Activated CD4-positive, alpha-beta T cell treated with anti-CD3 and anti-CD28 coated beads for 36 hours (primary cell): ENCODE data around the gene PIK3CG. TPM values are rescaled to one million over a fixed set of nuclear protein-coding genes. Genes with fewer than 3 reads are reported as not detected.
A peak's percentile ranks its signal among the peaks of the same experiment; 100 is the strongest.
"Not testable (repeated sequence)": the region's sequence is repeated elsewhere in the genome, so short reads cannot be mapped to it uniquely, and the experiment has no call there.

Experiments
- ATAC-seq: fragments of 200-7000 bp; cut with Tn5 transposase; one replicate; pipeline ENCODE4 v1.10.0; 2021; ENCODE audit warnings: mild to moderate bottlenecking, moderate library complexity
- CTCF ChIA-PET: fragments of 350-600 bp; sonication (Branson Sonifier 250); formaldehyde crosslinking; loops from one replicate; lab custom pipeline; 2021; ENCODE audit warnings: antibody characterized with exemption; lab: Charles Lee
- POLR2A ChIA-PET: fragments of 350-600 bp; sonication (Branson Sonifier 250); formaldehyde crosslinking; loops from one replicate; lab custom pipeline; 2021; ENCODE audit warnings: antibody characterized with exemption, inconsistent platforms; lab: Charles Lee
- DNase-seq: peaks from one replicate; pipeline ENCODE4 v3.0.0-alpha.2; 2020
- H3K27ac Mint-ChIP-seq: one replicate; pipeline ENCODE4 v1.8.0; 2021; ENCODE audit warnings: mixed read lengths
- H3K27me3 Mint-ChIP-seq: one replicate; pipeline ENCODE4 v1.8.0; 2021; ENCODE audit warnings: mixed read lengths
- H3K36me3 Mint-ChIP-seq: one replicate; pipeline ENCODE4 v1.8.0; 2021; ENCODE audit warnings: low read depth, mixed read lengths
- H3K4me1 Mint-ChIP-seq: one replicate; pipeline ENCODE4 v1.8.0; 2021; ENCODE audit warnings: mixed read lengths
- H3K4me3 Mint-ChIP-seq: one replicate; pipeline ENCODE4 v1.8.0; 2021; ENCODE audit warnings: mild to moderate bottlenecking, moderate library complexity, mixed read lengths
- H3K9me3 Mint-ChIP-seq: one replicate; pipeline ENCODE4 v1.8.0; 2021; ENCODE audit warnings: low read depth, mixed read lengths
- intact Hi-C, 2 experiments: fragments of 100-400 bp; cut with DNase I in 1 of 2; cut with micrococcal nuclease in 1 of 2; formaldehyde crosslinking; loops; one replicate each; pipeline versions ENCODE4 v1.14.2 to v1.15.1; 2022 to 2024; cut with DNase I, micrococcal nuclease
- total RNA-seq, 2 experiments: library from RNA; stranded (reverse); gene quantifications; one replicate each; pipeline ENCODE4 v1.2.3, GENCODE V29; 2021

PIK3CG gene
- total RNA-seq, 2 experiments from 2014 or later = 9.9 to 14.3 TPM

GRCh38 chr7:106938803-106939202 is 73.7 kb downstream of the PIK3CG start:
- Mint-ChIP-seq H3K36me3 (no peaks in the 10 kb centered on the region), H3K4me1 (no peaks in the 10 kb centered on the region), H3K27ac (no peak overlapping the region), H3K4me3 (no peak overlapping the region), H3K9me3 (no peaks in the 10 kb centered on the region), H3K27me3 (no peaks in the 10 kb centered on the region)
- intact Hi-C loops = loop anchor here in 1 of 2 experiments (10.0 kb wide), 1 partner anchor 56 kb away; no protein-coding TSS in a partner anchor
- ChIA-PET CTCF (no interaction called here), POLR2A (no interaction called here)
- DNase-seq (no peak), ATAC-seq (no peak)

GRCh38 chr7:106944035-106944665 is 79.1 kb downstream of the PIK3CG start:
- no peaks in the 10 kb centered on the region for H3K27me3 Mint-ChIP-seq
- intact Hi-C loops = loop anchor here in 1 of 2 experiments (10.0 kb wide), 1 partner anchor 781 kb away; no protein-coding TSS in a partner anchor
- H3K27ac Mint-ChIP-seq = no peak overlapping the region
- ChIA-PET CTCF (interaction anchor here (0.6 kb wide), 1 partner anchor 16 kb away, joined by 3 read pairs; no protein-coding TSS in a partner anchor), POLR2A (no interaction called here)
- H3K36me3 Mint-ChIP-seq = no peaks in the 10 kb centered on the region
- no peaks in the 10 kb centered on the region for H3K4me1 Mint-ChIP-seq
- H3K4me3 Mint-ChIP-seq = no peak overlapping the region
- ATAC-seq = no peak
- DNase-seq = no peak
- no peaks in the 10 kb centered on the region for H3K9me3 Mint-ChIP-seq

- CTCF ChIA-PET = interaction anchor here (0.7 to 2.7 kb wide), 9 partner anchors 12 to 205 kb away, joined by 3 to 31 read pairs (median 3); no protein-coding TSS in a partner anchor
- no peaks in the 10 kb centered on the region for H3K4me1 Mint-ChIP-seq
- no peaks in the 10 kb centered on the region for H3K9me3 Mint-ChIP-seq
- no peak overlapping the region for H3K27ac Mint-ChIP-seq
- POLR2A ChIA-PET = interaction anchor here (0.7 kb wide), 1 partner anchor 287 kb away, joined by 3 read pairs; no protein-coding TSS in a partner anchor
- H3K36me3 Mint-ChIP-seq = no peaks in the 10 kb centered on the region
- no peaks in the 10 kb centered on the region for H3K27me3 Mint-ChIP-seq
- peak; percentile 49 for DNase-seq
- intact Hi-C loops = loop anchor here (1.0 to 10.0 kb wide), 4 partner anchors 154 to 778 kb away; no protein-coding TSS in a partner anchor
- no peak overlapping the region for H3K4me3 Mint-ChIP-seq
- peak; percentile 51 for ATAC-seq
Measured at GRCh38 chr7:106947244-106947728, 82.2 kb downstream of the PIK3CG start.

GRCh38 chr7:106952001-106952657 is 87.0 kb downstream of the PIK3CG start:
- POLR2A ChIA-PET = no interaction called here
- intact Hi-C loops = no loop called here
- Mint-ChIP-seq H3K27ac (no peak overlapping the region), H3K27me3 (no peaks in the 10 kb centered on the region), H3K4me1 (no peaks in the 10 kb centered on the region), H3K9me3 (no peaks in the 10 kb centered on the region), H3K36me3 (peaks cover 2% of the 10 kb centered on the region), H3K4me3 (no peak overlapping the region)
- ATAC-seq (no peak), DNase-seq (no peak)
- CTCF ChIA-PET = interaction anchor here (1.4 kb wide), 1 partner anchor 10 kb away, joined by 4 read pairs; no protein-coding TSS in a partner anchor

GRCh38 chr7:106952658-106953231 is 87.7 kb downstream of the PIK3CG start:
- no peaks in the 10 kb centered on the region for H3K27me3 Mint-ChIP-seq
- no peak for DNase-seq
- intact Hi-C loops = no loop called here
- H3K4me1 Mint-ChIP-seq = no peaks in the 10 kb centered on the region
- ChIA-PET CTCF (interaction anchor here (0.6 kb wide), 1 partner anchor 414 kb away, joined by 3 read pairs; no protein-coding TSS in a partner anchor), POLR2A (no interaction called here)
- no peaks in the 10 kb centered on the region for H3K9me3 Mint-ChIP-seq
- H3K36me3 Mint-ChIP-seq = peaks cover 2% of the 10 kb centered on the region
- no peak for ATAC-seq
- H3K4me3 Mint-ChIP-seq = no peak overlapping the region
- H3K27ac Mint-ChIP-seq = no peak overlapping the region

GRCh38 chr7:106954840-106955239 is 89.8 kb downstream of the PIK3CG start:
- DNase-seq (no peak), ATAC-seq (no peak)
- H3K36me3 Mint-ChIP-seq = peaks cover 2% of the 10 kb centered on the region
- intact Hi-C loops = no loop called here
- no peaks in the 10 kb centered on the region for H3K9me3 Mint-ChIP-seq
- H3K4me1 Mint-ChIP-seq = no peaks in the 10 kb centered on the region
- POLR2A ChIA-PET = no interaction called here
- no peak overlapping the region for H3K27ac Mint-ChIP-seq
- H3K27me3 Mint-ChIP-seq = no peaks in the 10 kb centered on the region
- H3K4me3 Mint-ChIP-seq = no peak overlapping the region
- CTCF ChIA-PET = no interaction called here

GRCh38 chr7:106955857-106956256 is 90.8 kb downstream of the PIK3CG start:
- H3K9me3 Mint-ChIP-seq, H3K27ac Mint-ChIP-seq, CTCF ChIA-PET, H3K27me3 Mint-ChIP-seq, H3K4me3 Mint-ChIP-seq, H3K36me3 Mint-ChIP-seq, intact Hi-C loops, H3K4me1 Mint-ChIP-seq, ATAC-seq, DNase-seq, POLR2A ChIA-PET: not testable (repeated sequence)

Other genes with a start within 250 kb of the PIK3CG start
- gene CCDC71L, start 204.1 kb upstream of the PIK3CG start, total RNA-seq = 10 to 100 TPM; 16.0 to 18.6 TPM
- gene PRKAR2B, start 179.4 kb downstream of the PIK3CG start, total RNA-seq = 1 to 10 TPM in 1 of 2 experiments, under 1 TPM in 1; 0.93 to 1.4 TPM